ENCODE results near the gene NAT10. TPM values are rescaled to one million over a fixed set of nuclear protein-coding genes. Genes with fewer than 3 reads are reported as not detected.

NAT10 gene
- total RNA-seq, 1 donor from 2014 or later: 32.2 TPM

DNA sequence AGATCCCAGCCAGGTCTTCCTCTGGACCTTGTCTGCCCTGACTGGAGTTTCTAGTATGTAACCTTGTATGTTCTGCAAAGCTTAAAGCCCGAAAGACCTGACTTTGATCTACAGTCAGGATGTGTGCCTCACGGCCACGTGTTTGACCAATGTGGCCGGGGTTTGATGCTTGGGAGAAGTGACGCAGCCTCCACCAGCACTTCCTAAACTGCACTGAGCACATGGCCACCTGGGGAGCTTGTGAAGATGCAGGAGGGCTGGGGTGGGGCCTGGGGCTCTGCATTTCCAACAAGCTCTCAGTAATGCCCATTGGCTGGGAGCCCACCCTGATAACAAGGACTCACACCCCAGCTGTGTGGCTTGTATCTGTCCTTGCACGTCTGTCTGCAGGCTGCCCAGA, 53.2 kb downstream of the NAT10 start:
- TF ChIP-seq, protein P1, sequence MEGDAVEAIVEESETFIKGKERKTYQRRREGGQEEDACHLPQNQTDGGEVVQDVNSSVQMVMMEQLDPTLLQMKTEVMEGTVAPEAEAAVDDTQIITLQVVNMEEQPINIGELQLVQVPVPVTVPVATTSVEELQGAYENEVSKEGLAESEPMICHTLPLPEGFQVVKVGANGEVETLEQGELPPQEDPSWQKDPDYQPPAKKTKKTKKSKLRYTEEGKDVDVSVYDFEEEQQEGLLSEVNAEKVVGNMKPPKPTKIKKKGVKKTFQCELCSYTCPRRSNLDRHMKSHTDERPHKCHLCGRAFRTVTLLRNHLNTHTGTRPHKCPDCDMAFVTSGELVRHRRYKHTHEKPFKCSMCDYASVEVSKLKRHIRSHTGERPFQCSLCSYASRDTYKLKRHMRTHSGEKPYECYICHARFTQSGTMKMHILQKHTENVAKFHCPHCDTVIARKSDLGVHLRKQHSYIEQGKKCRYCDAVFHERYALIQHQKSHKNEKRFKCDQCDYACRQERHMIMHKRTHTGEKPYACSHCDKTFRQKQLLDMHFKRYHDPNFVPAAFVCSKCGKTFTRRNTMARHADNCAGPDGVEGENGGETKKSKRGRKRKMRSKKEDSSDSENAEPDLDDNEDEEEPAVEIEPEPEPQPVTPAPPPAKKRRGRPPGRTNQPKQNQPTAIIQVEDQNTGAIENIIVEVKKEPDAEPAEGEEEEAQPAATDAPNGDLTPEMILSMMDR (IDR thresholded peaks at IDR 0.05; ENCODE audit: insufficient read depth, low read depth, low read length): no peak
- TF ChIP-seq EZH2 (IDR thresholded peaks at IDR 0.05; ENCODE audit: insufficient read depth, low read length): no peak
- H3K27ac ChIP-seq (ENCODE audit: low read depth, low read length): no peak overlapping the region
- no peaks in the 10 kb centered on the region for H3K27me3 Mint-ChIP-seq (ENCODE audit: low read depth, unreplicated experiment)
- H2AFZ ChIP-seq (ENCODE audit: low read depth, low read length): no peak overlapping the region
- H3K9me3 Mint-ChIP-seq (ENCODE audit: unreplicated experiment): peaks cover 3% of the 10 kb centered on the region
- H3K27me3 ChIP-seq (ENCODE audit: insufficient read depth, low read length): no peaks in the 10 kb centered on the region
- H3K4me3 Mint-ChIP-seq (ENCODE audit: unreplicated experiment): no peak overlapping the region
- peaks cover 12% of the 10 kb centered on the region for H3K36me3 Mint-ChIP-seq (ENCODE audit: low read depth, unreplicated experiment)
- peaks cover 47% of the 10 kb centered on the region for H4K20me1 ChIP-seq (ENCODE audit: insufficient read depth, low read length)
- H3K4me1 ChIP-seq (ENCODE audit: insufficient read depth, low read length): peaks cover 9% of the 10 kb centered on the region
- H3K4me2 ChIP-seq (ENCODE audit: low read length): no peak overlapping the region
- H3K4me3 ChIP-seq (ENCODE audit: insufficient read depth, low read depth, low read length): no peak overlapping the region
- no peak overlapping the region for H3K27ac Mint-ChIP-seq (ENCODE audit: unreplicated experiment)
- H3K4me1 Mint-ChIP-seq (ENCODE audit: low read depth, unreplicated experiment): peaks cover 7% of the 10 kb centered on the region
- H3K9me3 ChIP-seq (ENCODE audit: insufficient read depth, low read depth, low read length): no peaks in the 10 kb centered on the region
- H3K9ac ChIP-seq (ENCODE audit: low read length): no peak overlapping the region
- no peak for FAIRE-seq
- H3K36me3 ChIP-seq (ENCODE audit: insufficient read depth, low read length): peaks cover 4% of the 10 kb centered on the region
- DNase-seq (ENCODE audit: low read depth): no peak
- H3K79me2 ChIP-seq (ENCODE audit: insufficient read depth, low read length): no peaks in the 10 kb centered on the region

DNA sequence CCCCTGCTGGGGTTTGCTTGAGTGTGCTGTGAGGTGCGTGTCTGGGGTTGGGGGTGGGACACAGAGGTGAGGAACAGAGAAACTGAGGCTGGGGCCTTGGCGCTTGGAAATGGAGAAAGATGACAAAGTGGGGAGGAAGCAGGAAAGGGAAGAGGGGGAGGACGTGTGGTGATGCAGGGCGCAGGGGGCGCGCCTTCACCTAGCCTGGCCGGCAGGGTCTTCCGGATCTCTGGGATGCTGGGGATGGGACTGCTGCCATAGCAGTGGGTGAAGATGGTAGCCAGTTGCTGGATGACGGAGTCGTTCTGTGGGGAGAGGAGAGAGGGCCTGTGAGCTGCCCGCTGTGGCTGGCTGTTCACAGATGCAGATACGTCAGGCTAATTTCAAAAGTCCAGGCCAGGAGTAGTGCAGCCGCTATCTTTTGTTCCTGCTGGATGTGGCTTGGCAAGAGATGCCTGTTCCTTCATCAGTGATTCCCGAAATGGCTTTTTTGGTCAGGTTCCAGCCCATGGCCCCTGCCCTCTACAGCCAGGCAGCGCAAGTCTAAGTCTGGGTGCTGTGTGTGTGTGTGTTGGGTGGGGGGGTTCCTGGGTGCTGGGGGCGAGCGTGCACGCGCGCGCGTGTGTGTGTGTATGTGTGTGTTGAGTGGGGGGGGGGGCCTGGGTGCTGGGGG, 54.8 kb downstream of the NAT10 start:
- Histone ChIP-seq H3K9me3 (ENCODE audit: insufficient read depth, low read depth, low read length) (no peaks in the 10 kb centered on the region), H3K9ac (ENCODE audit: low read length) (no peak overlapping the region), H3K4me1 (ENCODE audit: insufficient read depth, low read length) (peaks cover 9% of the 10 kb centered on the region), H3K79me2 (ENCODE audit: insufficient read depth, low read length) (no peaks in the 10 kb centered on the region), H3K4me2 (ENCODE audit: low read length) (no peak overlapping the region), H3K36me3 (ENCODE audit: insufficient read depth, low read length) (peaks cover 4% of the 10 kb centered on the region), H4K20me1 (ENCODE audit: insufficient read depth, low read length) (peaks cover 40% of the 10 kb centered on the region), H2AFZ (ENCODE audit: low read depth, low read length) (no peak overlapping the region), H3K27me3 (ENCODE audit: insufficient read depth, low read length) (no peaks in the 10 kb centered on the region), H3K4me3 (ENCODE audit: insufficient read depth, low read depth, low read length) (no peak overlapping the region), H3K27ac (ENCODE audit: low read depth, low read length) (no peak overlapping the region)
- H3K9me3 Mint-ChIP-seq (ENCODE audit: unreplicated experiment): peaks cover 3% of the 10 kb centered on the region
- peaks cover 7% of the 10 kb centered on the region for H3K4me1 Mint-ChIP-seq (ENCODE audit: low read depth, unreplicated experiment)
- DNase-seq (ENCODE audit: low read depth) (peak; percentile 77), FAIRE-seq (no peak)
- no peak for TF ChIP-seq EZH2 (IDR thresholded peaks at IDR 0.05; ENCODE audit: insufficient read depth, low read length)
- TF ChIP-seq, protein P1 (IDR thresholded peaks at IDR 0.05; ENCODE audit: insufficient read depth, low read depth, low read length): no peak
- H3K27me3 Mint-ChIP-seq (ENCODE audit: low read depth, unreplicated experiment): no peaks in the 10 kb centered on the region
- H3K36me3 Mint-ChIP-seq (ENCODE audit: low read depth, unreplicated experiment): peaks cover 10% of the 10 kb centered on the region
- H3K4me3 Mint-ChIP-seq (ENCODE audit: unreplicated experiment): no peak overlapping the region
- H3K27ac Mint-ChIP-seq (ENCODE audit: unreplicated experiment): no peak overlapping the region

DNA sequence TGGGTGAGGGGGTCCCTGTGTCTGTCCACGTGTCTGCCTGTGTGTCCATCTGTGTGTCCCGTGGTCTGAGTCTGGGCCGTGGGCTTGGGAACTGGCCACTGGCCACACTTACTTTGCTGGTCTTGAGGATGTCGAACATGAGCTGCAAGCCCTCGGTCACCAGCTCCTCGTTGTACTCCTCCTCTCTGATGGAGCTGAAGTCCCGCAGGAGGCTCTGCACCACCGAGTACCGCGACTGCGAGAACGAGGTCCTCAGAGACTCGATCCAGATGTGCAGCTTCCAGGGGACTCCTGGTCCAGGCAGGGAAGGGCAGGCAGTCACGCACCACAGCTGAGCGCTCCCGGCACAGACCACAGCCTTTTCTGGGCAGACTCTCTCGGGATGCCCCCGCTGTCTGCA, 55.4 kb downstream of the NAT10 start:
- H3K27ac ChIP-seq (ENCODE audit: low read depth, low read length): no peak overlapping the region
- H3K4me2 ChIP-seq (ENCODE audit: low read length): no peak overlapping the region
- H3K9ac ChIP-seq (ENCODE audit: low read length): no peak overlapping the region
- H3K27me3 ChIP-seq (ENCODE audit: insufficient read depth, low read length): no peaks in the 10 kb centered on the region
- FAIRE-seq (no peak), DNase-seq (ENCODE audit: low read depth) (no peak)
- peaks cover 45% of the 10 kb centered on the region for H4K20me1 ChIP-seq (ENCODE audit: insufficient read depth, low read length)
- peaks cover 13% of the 10 kb centered on the region for H3K36me3 Mint-ChIP-seq (ENCODE audit: low read depth, unreplicated experiment)
- H3K27ac Mint-ChIP-seq (ENCODE audit: unreplicated experiment): no peak overlapping the region
- H3K4me3 Mint-ChIP-seq (ENCODE audit: unreplicated experiment): no peak overlapping the region
- H2AFZ ChIP-seq (ENCODE audit: low read depth, low read length): no peak overlapping the region
- H3K4me1 ChIP-seq (ENCODE audit: insufficient read depth, low read length): peaks cover 9% of the 10 kb centered on the region
- H3K36me3 ChIP-seq (ENCODE audit: insufficient read depth, low read length): peaks cover 4% of the 10 kb centered on the region
- TF ChIP-seq, protein P1 (IDR thresholded peaks at IDR 0.05; ENCODE audit: insufficient read depth, low read depth, low read length): no peak
- H3K9me3 ChIP-seq (ENCODE audit: insufficient read depth, low read depth, low read length): no peaks in the 10 kb centered on the region
- H3K27me3 Mint-ChIP-seq (ENCODE audit: low read depth, unreplicated experiment): no peaks in the 10 kb centered on the region
- H3K79me2 ChIP-seq (ENCODE audit: insufficient read depth, low read length): no peaks in the 10 kb centered on the region
- peaks cover 3% of the 10 kb centered on the region for H3K9me3 Mint-ChIP-seq (ENCODE audit: unreplicated experiment)
- H3K4me1 Mint-ChIP-seq (ENCODE audit: low read depth, unreplicated experiment): peaks cover 7% of the 10 kb centered on the region
- H3K4me3 ChIP-seq (ENCODE audit: insufficient read depth, low read depth, low read length): no peak overlapping the region
